Stomach smooth muscle (tissue), 2 donors: Measurements from ENCODE around the gene EPB41L4B.
"Not testable (repeated sequence)": the region's sequence is repeated elsewhere in the genome, so short reads cannot be mapped to it uniquely, and the experiment has no call there.

Experiments
- H3K27ac ChIP-seq: one replicate; pipeline ENCODE4 v1.7.0; 2013; ENCODE audit warnings: mild to moderate bottlenecking, low read length, inconsistent platforms
- H3K27me3 ChIP-seq, 2 donors: one replicate each; pipeline ENCODE4 v1.7.0; 2013; ENCODE audit warnings: low read length in 2 of 2; ENCODE audit not compliant: insufficient read depth in 2 of 2, control insufficient read depth in 1 of 2
- H3K36me3 ChIP-seq, 2 donors: one replicate each; pipeline ENCODE4 v1.7.0; 2013; ENCODE audit warnings: low read length in 2 of 2; ENCODE audit not compliant: control insufficient read depth in 2 of 2, insufficient read depth in 2 of 2
- H3K4me1 ChIP-seq: one replicate; pipeline ENCODE4 v1.7.0; 2013; ENCODE audit warnings: low read length; ENCODE audit not compliant: control insufficient read depth, insufficient read depth
- H3K4me3 ChIP-seq, 2 donors: one replicate each; pipeline ENCODE4 v1.7.0; 2013; ENCODE audit warnings: low read length in 2 of 2
- H3K9ac ChIP-seq, 2 donors: one replicate each; pipeline ENCODE4 v1.7.0; 2013; ENCODE audit warnings: low read length in 2 of 2, mild to moderate bottlenecking in 1 of 2
- H3K9me3 ChIP-seq, 2 donors: one replicate each; pipeline ENCODE4 v1.7.0; 2013; ENCODE audit warnings: low read length in 2 of 2; ENCODE audit not compliant: control insufficient read depth in 2 of 2
- donor health status: healthy.
- donor health status: Pancreatic carcinoma.

EPB41L4B gene

GRCh38 chr9:109342878-109343277, 22.0 kb upstream of the EPB41L4B start:
- Histone ChIP-seq H3K36me3 (no peaks in the 10 kb centered on the region), H3K27me3 (peaks cover 0 to 3% of the 10 kb centered on the region in 2 donors), H3K9me3 (no peaks in the 10 kb centered on the region), H3K4me1 (no peaks in the 10 kb centered on the region), H3K27ac (no peak overlapping the region), H3K4me3 (no peak overlapping the region), H3K9ac (no peak overlapping the region)

- Histone ChIP-seq H3K4me1 (no peaks in the 10 kb centered on the region), H3K4me3 (no peak overlapping the region), H3K27ac (no peak overlapping the region), H3K36me3 (no peaks in the 10 kb centered on the region), H3K27me3 (peaks cover 0 to 3% of the 10 kb centered on the region in 2 donors), H3K9me3 (no peaks in the 10 kb centered on the region), H3K9ac (no peak overlapping the region)
Measured at GRCh38 chr9:109341561-109341960, 20.7 kb upstream of the EPB41L4B start.

- H3K4me3 ChIP-seq, H3K4me1 ChIP-seq, H3K36me3 ChIP-seq, H3K27me3 ChIP-seq, H3K9ac ChIP-seq, H3K9me3 ChIP-seq, H3K27ac ChIP-seq: not testable (repeated sequence)
Measured at GRCh38 chr9:109340979-109341378, 20.1 kb upstream of the EPB41L4B start.

GRCh38 chr9:109336409-109336808, 15.6 kb upstream of the EPB41L4B start:
- Histone ChIP-seq H3K9me3 (no peaks in the 10 kb centered on the region), H3K27ac (no peak overlapping the region), H3K4me1 (no peaks in the 10 kb centered on the region), H3K4me3 (no peak overlapping the region), H3K27me3 (no peaks in the 10 kb centered on the region), H3K9ac (no peak overlapping the region), H3K36me3 (no peaks in the 10 kb centered on the region)

GRCh38 chr9:109335929-109336328, 15.1 kb upstream of the EPB41L4B start:
- H3K27me3 ChIP-seq, result no peaks in the 10 kb centered on the region
- H3K9ac ChIP-seq, result no peak overlapping the region
- no peaks in the 10 kb centered on the region for H3K4me1 ChIP-seq
- H3K9me3 ChIP-seq, result no peaks in the 10 kb centered on the region
- H3K36me3 ChIP-seq, result no peaks in the 10 kb centered on the region
- no peak overlapping the region for H3K27ac ChIP-seq
- no peak overlapping the region for H3K4me3 ChIP-seq

GRCh38 chr9:109335121-109335520, 14.3 kb upstream of the EPB41L4B start:
- Histone ChIP-seq H3K27me3 (no peaks in the 10 kb centered on the region), H3K27ac (no peak overlapping the region), H3K9me3 (no peaks in the 10 kb centered on the region), H3K36me3 (no peaks in the 10 kb centered on the region), H3K9ac (no peak overlapping the region), H3K4me1 (no peaks in the 10 kb centered on the region), H3K4me3 (no peak overlapping the region)

GRCh38 chr9:109331353-109331752, 10.5 kb upstream of the EPB41L4B start:
- Histone ChIP-seq H3K9ac (no peak overlapping the region), H3K4me3 (no peak overlapping the region), H3K9me3 (no peaks in the 10 kb centered on the region), H3K27ac (no peak overlapping the region), H3K27me3 (peaks cover 4 to 5% of the 10 kb centered on the region in 2 donors), H3K4me1 (no peaks in the 10 kb centered on the region), H3K36me3 (no peaks in the 10 kb centered on the region)

GRCh38 chr9:109329638-109330258, 8.9 kb upstream of the EPB41L4B start:
- Histone ChIP-seq H3K36me3 (no peaks in the 10 kb centered on the region), H3K4me3 (no peak overlapping the region)

GRCh38 chr9:109328978-109329637, 8.2 kb upstream of the EPB41L4B start:
- Histone ChIP-seq H3K27me3 (peaks cover 4 to 5% of the 10 kb centered on the region in 2 donors), H3K9ac (no peak overlapping the region), H3K27ac (no peak overlapping the region), H3K4me1 (no peaks in the 10 kb centered on the region), H3K36me3 (no peaks in the 10 kb centered on the region), H3K4me3 (peak overlapping the region in 1 of 2 donors; percentile 15), H3K9me3 (no peaks in the 10 kb centered on the region)

More at GRCh38 chr9:109329638-109330258, 8.9 kb upstream of the EPB41L4B start:
- no peaks in the 10 kb centered on the region for H3K4me1 ChIP-seq
- peaks cover 4 to 5% of the 10 kb centered on the region in 2 donors for H3K27me3 ChIP-seq
- no peak overlapping the region for H3K9ac ChIP-seq
- H3K27ac ChIP-seq, result no peak overlapping the region
- no peaks in the 10 kb centered on the region for H3K9me3 ChIP-seq

- H3K27ac ChIP-seq, result no peak overlapping the region
- H3K27me3 ChIP-seq, result peaks cover 9 to 12% of the 10 kb centered on the region in 2 donors
- no peaks in the 10 kb centered on the region for H3K36me3 ChIP-seq
- no peak overlapping the region for H3K9ac ChIP-seq
- no peak overlapping the region for H3K4me3 ChIP-seq
- H3K9me3 ChIP-seq, result no peaks in the 10 kb centered on the region
- H3K4me1 ChIP-seq, result peaks cover 3% of the 10 kb centered on the region
Measured at GRCh38 chr9:109325089-109325488, 4.2 kb upstream of the EPB41L4B start.

- Histone ChIP-seq H3K9ac (no peak overlapping the region), H3K27ac (no peak overlapping the region), H3K4me3 (no peak overlapping the region), H3K36me3 (no peaks in the 10 kb centered on the region), H3K27me3 (peaks cover 11 to 24% of the 10 kb centered on the region in 2 donors), H3K4me1 (peaks cover 6% of the 10 kb centered on the region), H3K9me3 (no peaks in the 10 kb centered on the region)
Measured at GRCh38 chr9:109323771-109324170, 2.9 kb upstream of the EPB41L4B start.
